A549 (cell line): ENCODE results near the gene NOS2.

ENCODE experiments used
- BHLHE40 ChIP-seq: IDR thresholded peaks from 2 replicates; pipeline ENCODE4 v1.6.1; 2012; ENCODE audit warnings: low read depth, low read length, inconsistent platforms
- CHD2 ChIP-seq: fragments of 150-350 bp; IDR thresholded peaks from 2 replicates; pipeline ENCODE4 v1.6.1; 2014; ENCODE audit warnings: low read length; ENCODE audit not compliant: partially characterized antibody
- CHD4 ChIP-seq: fragments of 200-600 bp; sonication (generic); IDR thresholded peaks from 2 replicates; pipeline ENCODE4 v1.6.1; 2016; ENCODE audit warnings: antibody characterized with exemption, mild to moderate bottlenecking, borderline replicate concordance
- CTCF ChIP-seq: fragments of >200 bp; sonication (Bioruptor Twin); formaldehyde crosslinking; IDR thresholded peaks from 3 replicates; pipeline ENCODE4 v1.5.1; 2016
- MAX ChIP-seq: IDR thresholded peaks from 2 replicates; pipeline ENCODE4 v1.6.1; 2012
- RAD21 ChIP-seq, 2 experiments: fragments of >200 bp in 1 of 2; sonication (Bioruptor Twin) in 1 of 2; formaldehyde crosslinking in 1 of 2; IDR thresholded peaks in 1 of 2; conservative IDR thresholded peaks in 1 of 2; 2 replicates in 1 of 2; 3 replicates in 1 of 2; pipeline ENCODE4 v1.6.1; 2012 to 2018; ENCODE audit warnings: inconsistent platforms in 1 of 2

GRCh38 chr17:27849474-27850185, 49.3 kb upstream of the NOS2 start:
- no peak for TF ChIP-seq CTCF
- TF ChIP-seq CHD2 = no peak
- no peak for TF ChIP-seq MAX
- no peak for TF ChIP-seq CHD4
- TF ChIP-seq BHLHE40 = no peak
- no peak for TF ChIP-seq RAD21 (conservative IDR thresholded peaks at IDR 0.05 in 1 of 2, IDR thresholded peaks at IDR 0.05 in 1 of 2)
